Measurements from ENCODE around the gene GPATCH3.

The GPATCH3 gene

DNA sequence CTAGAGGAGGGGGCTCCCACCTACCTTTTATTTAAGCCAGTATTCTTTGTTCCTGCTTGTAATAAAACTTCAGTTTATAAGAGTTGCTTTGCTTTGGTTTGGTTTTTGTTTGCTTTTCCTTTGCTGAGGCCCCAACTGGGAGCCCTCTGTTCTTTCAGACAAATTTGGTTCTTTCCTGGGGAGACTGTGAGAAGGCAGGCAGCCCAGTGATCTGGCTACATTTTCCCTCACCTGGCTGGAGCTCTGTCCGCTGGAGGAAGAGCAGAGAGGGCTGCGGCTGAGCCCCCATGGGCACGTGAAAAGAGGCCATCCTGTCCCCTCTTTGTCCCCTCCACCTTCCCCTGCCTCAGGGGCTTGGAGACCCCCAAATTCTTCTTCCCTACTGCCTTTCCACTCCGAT, 44.6 kb downstream of the GPATCH3 start:
- Histone ChIP-seq H3K23ac (ENCODE audit: low read length in 2 of 2) (no peak overlapping the region), H4K8ac (ENCODE audit: low read length) (no peak overlapping the region), H3K9me3 (ENCODE audit: control insufficient read depth, low read length) (no peaks in the 10 kb centered on the region), H3K79me1 (replicated peaks; ENCODE audit: low read length, poor library complexity, severe bottlenecking) (peaks cover 2% of the 10 kb centered on the region), H2AK5ac (ENCODE audit: low read length, severe bottlenecking) (no peak overlapping the region), H3K27me3 (ENCODE audit: control insufficient read depth in 1 of 2, insufficient read depth in 1 of 2, low read length in 2 of 2) (no peaks in the 10 kb centered on the region), H4K91ac (ENCODE audit: low read length) (no peak overlapping the region), H2BK12ac (ENCODE audit: low read length in 2 of 2) (no peak overlapping the region), H3K9ac (ENCODE audit: low read length) (no peak overlapping the region), H2AFZ (ENCODE audit: low read depth, low read length) (no peak overlapping the region), H2BK120ac (ENCODE audit: low read depth, low read length) (no peak overlapping the region), H3K18ac (ENCODE audit: low read depth in 1 of 2, low read length in 2 of 2) (no peak overlapping the region), H2BK5ac (ENCODE audit: low read depth, low read length, poor library complexity, severe bottlenecking) (no peak overlapping the region), H3K4me2 (ENCODE audit: low read length, poor library complexity, severe bottlenecking) (no peak overlapping the region), H3K4me3 (ENCODE audit: insufficient read depth in 1 of 2, low read depth in 1 of 2, low read length in 2 of 2) (no peak overlapping the region), H3K4me1 (ENCODE audit: control insufficient read depth, insufficient read depth, low read depth, low read length) (peaks cover 7% of the 10 kb centered on the region), H3K36me3 (ENCODE audit: control insufficient read depth in 1 of 2, insufficient read depth in 2 of 2, low read depth in 1 of 2, low read length in 2 of 2) (peaks cover 59 to 71% of the 10 kb centered on the region in 2 experiments), H2BK15ac (ENCODE audit: low read depth, poor library complexity, severe bottlenecking) (no peak overlapping the region), H3K14ac (ENCODE audit: low read length in 2 of 2) (no peak overlapping the region), H3K4ac (ENCODE audit: low read depth in 1 of 2, low read length in 2 of 2) (no peak overlapping the region), H3K27ac (ENCODE audit: low read length, poor library complexity, severe bottlenecking) (no peak overlapping the region)
- DNase-seq = no peak
- 97% methylated on average over 4 of the region's 4 CpGs for WGBS

DNA sequence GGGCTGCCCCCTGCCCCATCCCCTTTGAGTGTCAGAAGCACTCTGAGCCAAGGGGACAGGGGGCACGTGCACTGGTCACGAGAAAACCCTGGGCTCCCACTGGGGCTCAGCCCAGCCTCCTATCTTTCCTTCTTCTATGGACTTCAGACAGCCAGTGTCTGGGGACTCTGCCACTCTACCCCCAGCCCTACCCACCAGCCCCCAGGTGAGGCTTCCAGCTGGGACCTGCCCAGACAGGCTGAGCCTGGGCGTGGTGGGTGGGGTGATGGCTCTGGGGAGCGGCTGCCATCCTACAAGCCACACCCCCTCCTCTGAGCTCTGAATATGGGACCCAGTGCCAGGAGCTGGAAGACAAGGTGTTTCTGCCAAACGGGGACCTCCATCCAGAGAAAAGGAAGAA, 45.4 kb downstream of the GPATCH3 start:
- Histone ChIP-seq H3K14ac (ENCODE audit: low read length in 2 of 2) (no peak overlapping the region), H3K79me1 (replicated peaks; ENCODE audit: low read length, poor library complexity, severe bottlenecking) (peaks cover 2% of the 10 kb centered on the region), H3K18ac (ENCODE audit: low read depth in 1 of 2, low read length in 2 of 2) (no peak overlapping the region), H3K9ac (ENCODE audit: low read length) (no peak overlapping the region), H3K23ac (ENCODE audit: low read length in 2 of 2) (no peak overlapping the region), H4K8ac (ENCODE audit: low read length) (no peak overlapping the region), H2BK12ac (ENCODE audit: low read length in 2 of 2) (no peak overlapping the region), H2BK15ac (ENCODE audit: low read depth, poor library complexity, severe bottlenecking) (no peak overlapping the region), H3K9me3 (ENCODE audit: control insufficient read depth, low read length) (no peaks in the 10 kb centered on the region), H2AK5ac (ENCODE audit: low read length, severe bottlenecking) (no peak overlapping the region), H2BK5ac (ENCODE audit: low read depth, low read length, poor library complexity, severe bottlenecking) (no peak overlapping the region), H3K27me3 (ENCODE audit: control insufficient read depth in 1 of 2, insufficient read depth in 1 of 2, low read length in 2 of 2) (no peaks in the 10 kb centered on the region), H3K36me3 (ENCODE audit: control insufficient read depth in 1 of 2, insufficient read depth in 2 of 2, low read depth in 1 of 2, low read length in 2 of 2) (peaks cover 66 to 78% of the 10 kb centered on the region in 2 experiments), H3K4me1 (ENCODE audit: control insufficient read depth, insufficient read depth, low read depth, low read length) (peaks cover 7% of the 10 kb centered on the region), H3K27ac (ENCODE audit: low read length, poor library complexity, severe bottlenecking) (no peak overlapping the region), H2AFZ (ENCODE audit: low read depth, low read length) (no peak overlapping the region), H3K4ac (ENCODE audit: low read depth in 1 of 2, low read length in 2 of 2) (no peak overlapping the region), H3K4me2 (ENCODE audit: low read length, poor library complexity, severe bottlenecking) (no peak overlapping the region), H4K91ac (ENCODE audit: low read length) (no peak overlapping the region), H3K4me3 (ENCODE audit: insufficient read depth in 1 of 2, low read depth in 1 of 2, low read length in 2 of 2) (no peak overlapping the region), H2BK120ac (ENCODE audit: low read depth, low read length) (no peak overlapping the region)
- 100% methylated on average over 2 of the region's 5 CpGs for WGBS
- DNase-seq = no peak

DNA sequence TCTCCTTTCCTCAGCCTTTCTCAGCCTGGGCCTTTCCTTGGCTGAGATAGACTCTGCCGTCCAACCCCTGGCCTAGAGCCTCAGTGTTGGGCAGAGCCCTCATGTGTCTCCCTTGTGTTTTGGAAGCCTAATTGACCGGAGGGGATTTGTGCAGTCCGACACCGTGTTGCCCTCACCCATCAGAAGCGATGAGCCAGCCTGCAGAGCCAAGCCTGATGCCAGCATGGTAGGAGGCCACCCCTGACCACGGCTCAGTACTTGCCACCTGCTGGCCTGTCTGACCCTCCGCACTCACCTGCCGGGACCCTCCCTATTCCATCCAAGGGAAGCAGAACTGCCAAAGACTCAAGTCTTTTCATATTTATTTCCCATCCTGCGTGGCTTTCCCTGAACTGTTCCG, 46.7 kb downstream of the GPATCH3 start:
- H2BK15ac ChIP-seq (ENCODE audit: low read depth, poor library complexity, severe bottlenecking) = no peak overlapping the region

DNA sequence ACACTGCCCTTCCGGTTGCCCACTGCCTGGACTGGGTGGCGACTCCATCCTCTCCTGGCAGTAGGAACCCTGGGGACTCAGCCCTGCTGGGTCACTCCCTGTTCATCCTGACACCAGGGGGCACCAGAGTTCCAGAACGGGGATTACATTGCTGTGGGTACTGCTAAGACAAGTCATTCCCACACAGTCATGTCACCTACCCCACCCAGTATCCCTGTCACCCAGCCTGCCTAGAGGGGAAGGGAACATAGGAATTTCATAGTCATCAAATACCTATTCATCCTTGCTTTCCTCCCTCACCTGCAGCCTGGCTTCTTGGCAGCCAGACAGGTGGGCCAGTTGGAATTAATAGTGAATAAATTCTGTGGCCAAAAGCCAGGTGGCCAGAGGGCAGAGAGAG, 47.1 kb downstream of the GPATCH3 start:
- Histone ChIP-seq H3K36me3 (ENCODE audit: control insufficient read depth in 1 of 2, insufficient read depth in 2 of 2, low read depth in 1 of 2, low read length in 2 of 2) (peaks cover 77 to 90% of the 10 kb centered on the region in 2 experiments), H3K4me3 (ENCODE audit: insufficient read depth in 1 of 2, low read depth in 1 of 2, low read length in 2 of 2) (no peak overlapping the region), H2AFZ (ENCODE audit: low read depth, low read length) (no peak overlapping the region), H2BK15ac (ENCODE audit: low read depth, poor library complexity, severe bottlenecking) (no peak overlapping the region), H3K23ac (ENCODE audit: low read length in 2 of 2) (no peak overlapping the region), H3K27me3 (ENCODE audit: control insufficient read depth in 1 of 2, insufficient read depth in 1 of 2, low read length in 2 of 2) (no peaks in the 10 kb centered on the region), H3K4me2 (ENCODE audit: low read length, poor library complexity, severe bottlenecking) (no peak overlapping the region), H3K9ac (ENCODE audit: low read length) (peak overlapping the region; percentile 32), H2AK5ac (ENCODE audit: low read length, severe bottlenecking) (no peak overlapping the region), H3K27ac (ENCODE audit: low read length, poor library complexity, severe bottlenecking) (no peak overlapping the region), H3K79me1 (replicated peaks; ENCODE audit: low read length, poor library complexity, severe bottlenecking) (peaks cover 4% of the 10 kb centered on the region), H2BK120ac (ENCODE audit: low read depth, low read length) (no peak overlapping the region), H3K4me1 (ENCODE audit: control insufficient read depth, insufficient read depth, low read depth, low read length) (peaks cover 16% of the 10 kb centered on the region), H2BK12ac (ENCODE audit: low read length in 2 of 2) (no peak overlapping the region), H3K14ac (ENCODE audit: low read length in 2 of 2) (no peak overlapping the region), H3K4ac (ENCODE audit: low read depth in 1 of 2, low read length in 2 of 2) (no peak overlapping the region), H4K8ac (ENCODE audit: low read length) (no peak overlapping the region), H3K18ac (ENCODE audit: low read depth in 1 of 2, low read length in 2 of 2) (no peak overlapping the region), H4K91ac (ENCODE audit: low read length) (no peak overlapping the region), H2BK5ac (ENCODE audit: low read depth, low read length, poor library complexity, severe bottlenecking) (no peak overlapping the region), H3K9me3 (ENCODE audit: control insufficient read depth, low read length) (no peaks in the 10 kb centered on the region)
- DNase-seq = peak; percentile 85
- 44% methylated on average over 2 of the region's 3 CpGs for WGBS

More for the DNA sequence above, 46.7 kb downstream of the GPATCH3 start:
- Histone ChIP-seq H2AK5ac (ENCODE audit: low read length, severe bottlenecking) (no peak overlapping the region), H3K27me3 (ENCODE audit: control insufficient read depth in 1 of 2, insufficient read depth in 1 of 2, low read length in 2 of 2) (no peaks in the 10 kb centered on the region), H3K9me3 (ENCODE audit: control insufficient read depth, low read length) (no peaks in the 10 kb centered on the region), H3K4me1 (ENCODE audit: control insufficient read depth, insufficient read depth, low read depth, low read length) (peaks cover 13% of the 10 kb centered on the region), H3K36me3 (ENCODE audit: control insufficient read depth in 1 of 2, insufficient read depth in 2 of 2, low read depth in 1 of 2, low read length in 2 of 2) (peaks cover 72 to 87% of the 10 kb centered on the region in 2 experiments), H2BK12ac (ENCODE audit: low read length in 2 of 2) (no peak overlapping the region), H3K79me1 (replicated peaks; ENCODE audit: low read length, poor library complexity, severe bottlenecking) (peaks cover 2% of the 10 kb centered on the region), H2AFZ (ENCODE audit: low read depth, low read length) (no peak overlapping the region), H4K8ac (ENCODE audit: low read length) (no peak overlapping the region), H2BK5ac (ENCODE audit: low read depth, low read length, poor library complexity, severe bottlenecking) (no peak overlapping the region), H3K14ac (ENCODE audit: low read length in 2 of 2) (no peak overlapping the region), H3K4me2 (ENCODE audit: low read length, poor library complexity, severe bottlenecking) (no peak overlapping the region), H4K91ac (ENCODE audit: low read length) (no peak overlapping the region), H3K18ac (ENCODE audit: low read depth in 1 of 2, low read length in 2 of 2) (no peak overlapping the region), H3K4ac (ENCODE audit: low read depth in 1 of 2, low read length in 2 of 2) (no peak overlapping the region), H3K9ac (ENCODE audit: low read length) (peak overlapping the region; percentile 32), H3K27ac (ENCODE audit: low read length, poor library complexity, severe bottlenecking) (no peak overlapping the region), H3K23ac (ENCODE audit: low read length in 2 of 2) (no peak overlapping the region), H2BK120ac (ENCODE audit: low read depth, low read length) (no peak overlapping the region), H3K4me3 (ENCODE audit: insufficient read depth in 1 of 2, low read depth in 1 of 2, low read length in 2 of 2) (no peak overlapping the region)
- 97% methylated on average over 10 of the region's 10 CpGs for WGBS
- DNase-seq = no peak
